CD8-positive, alpha-beta memory T cell (primary cell): ENCODE measurements around the gene DENND5A. TPM values are rescaled to one million over a fixed set of nuclear protein-coding genes. Genes with fewer than 3 reads are reported as not detected.

Experiments used
- CTCF ChIA-PET: fragments of 350-600 bp; sonication (Branson Sonifier 250); formaldehyde crosslinking; loops from one replicate; lab custom pipeline; 2021; ENCODE audit warnings: antibody characterized with exemption; lab: Charles Lee
- POLR2A ChIA-PET: fragments of 350-600 bp; sonication (Branson Sonifier 250); formaldehyde crosslinking; loops from one replicate; lab custom pipeline; 2021; ENCODE audit warnings: antibody characterized with exemption; lab: Charles Lee
- DNase-seq, 5 donors: peaks; one replicate each; pipeline versions ENCODE4 v3.0.0 to v3.0.0-alpha.2; 2020 to 2022; ENCODE audit warnings: mixed read lengths in 1 of 5
- H3K27ac ChIP-seq: one replicate; pipeline ENCODE4 v1.7.0; 2013; ENCODE audit warnings: low read depth, mild to moderate bottlenecking, low read length, moderate library complexity
- H3K27me3 ChIP-seq: 2 replicates; pipeline ENCODE4 v1.7.0; 2013; ENCODE audit warnings: low read length, mild to moderate bottlenecking; ENCODE audit not compliant: insufficient read depth, poor library complexity, severe bottlenecking
- H3K36me3 ChIP-seq: 2 replicates; pipeline ENCODE4 v1.7.0; 2013; ENCODE audit warnings: mild to moderate bottlenecking, low read length, moderate library complexity; ENCODE audit not compliant: insufficient read depth
- H3K4me1 ChIP-seq: 2 replicates; pipeline ENCODE4 v1.7.0; 2013; ENCODE audit warnings: mild to moderate bottlenecking, low read length, moderate library complexity; ENCODE audit not compliant: insufficient read depth
- H3K4me3 ChIP-seq: 2 replicates; pipeline ENCODE4 v1.7.0; 2013; ENCODE audit warnings: mild to moderate bottlenecking, low read length
- H3K9me3 ChIP-seq: 2 replicates; pipeline ENCODE4 v1.7.0; 2013; ENCODE audit warnings: mild to moderate bottlenecking, low read length
- H3K27ac Mint-ChIP-seq, 8 donors: one replicate each; pipeline ENCODE4 v1.8.0; 2020 to 2021; ENCODE audit warnings: mixed read lengths in 8 of 8, mild to moderate bottlenecking in 6 of 8, inconsistent platforms in 3 of 8, moderate library complexity in 3 of 8
- H3K27me3 Mint-ChIP-seq, 2 donors: one replicate each; pipeline ENCODE4 v1.8.0; 2020 to 2021; ENCODE audit warnings: mixed read lengths in 2 of 2, mild to moderate bottlenecking in 1 of 2, moderate library complexity in 1 of 2
- H3K36me3 Mint-ChIP-seq, 3 donors: one replicate each; pipeline ENCODE4 v1.8.0; 2020 to 2021; ENCODE audit warnings: mixed read lengths in 3 of 3, inconsistent platforms in 1 of 3, mild to moderate bottlenecking in 1 of 3
- H3K4me1 Mint-ChIP-seq, 3 donors: one replicate each; pipeline ENCODE4 v1.8.0; 2020 to 2021; ENCODE audit warnings: mixed read lengths in 3 of 3, inconsistent platforms in 1 of 3, mild to moderate bottlenecking in 1 of 3
- H3K4me3 Mint-ChIP-seq, 7 donors: one replicate each; pipeline ENCODE4 v1.8.0; 2020 to 2021; ENCODE audit warnings: mixed read lengths in 7 of 7, mild to moderate bottlenecking in 6 of 7, moderate library complexity in 4 of 7, inconsistent platforms in 2 of 7
- H3K9me3 Mint-ChIP-seq, 5 donors: one replicate each; pipeline ENCODE4 v1.8.0; 2020 to 2022; ENCODE audit warnings: mixed read lengths in 5 of 5, mild to moderate bottlenecking in 3 of 5, moderate library complexity in 2 of 5, inconsistent platforms in 1 of 5
- polyA plus RNA-seq: library from polyadenylated mRNA; unstranded; fragments of 300-500 nt; fragmentation: Illumina TruSeq; gene quantifications from one replicate; pipeline ENCODE4 v1.2.3, GENCODE V29; 2021
- total RNA-seq, 2 experiments: library from RNA; stranded (reverse); gene quantifications; one replicate each; pipeline ENCODE4 v1.2.3, GENCODE V29; 2021

The DENND5A gene
- total and polyA plus RNA-seq, 3 experiments from 2014 or later, result 13.1 to 27.9 (median 25.8) TPM

GRCh38 chr11:9150501-9150900 lies 114.6 kb downstream of the DENND5A start:
- ChIA-PET POLR2A (no interaction called here), CTCF (interaction anchor here (2.7 kb wide), 1 partner anchor 13 kb away, joined by 9 read pairs; no protein-coding TSS in a partner anchor)
- H3K9me3 Mint-ChIP-seq, result no peaks in the 10 kb centered on the region
- no peak overlapping the region for H3K27ac Mint-ChIP-seq
- Histone ChIP-seq H3K4me3 (no peak overlapping the region), H3K36me3 (peaks cover 25% of the 10 kb centered on the region), H3K27me3 (no peaks in the 10 kb centered on the region), H3K27ac (no peak overlapping the region), H3K4me1 (no peaks in the 10 kb centered on the region), H3K9me3 (no peaks in the 10 kb centered on the region)
- no peaks in the 10 kb centered on the region for H3K4me1 Mint-ChIP-seq
- H3K4me3 Mint-ChIP-seq, result no peak overlapping the region
- H3K27me3 Mint-ChIP-seq, result peaks cover 0 to 2% of the 10 kb centered on the region in 2 donors
- no peak for DNase-seq
- H3K36me3 Mint-ChIP-seq, result peaks cover 5 to 69% (median 26%) of the 10 kb centered on the region in 3 donors

- no peak overlapping the region for H3K27ac ChIP-seq
- H3K36me3 ChIP-seq, result peaks cover 32% of the 10 kb centered on the region
- H3K27ac Mint-ChIP-seq, result no peak overlapping the region
These were observed 116.4 kb downstream of the DENND5A start for GRCh38 chr11:9148727-9149126.

GRCh38 chr11:9148035-9148434 lies 117.1 kb downstream of the DENND5A start:
- peak overlapping the region in 3 of 8 donors; percentile 1 to 12 (median 7) for H3K27ac Mint-ChIP-seq
- H3K4me1 Mint-ChIP-seq, result no peaks in the 10 kb centered on the region
- ChIA-PET CTCF (interaction anchor here (0.7 kb wide), 1 partner anchor 9 kb away, joined by 3 read pairs; no protein-coding TSS in a partner anchor), POLR2A (no interaction called here)
- peaks cover 5 to 86% (median 31%) of the 10 kb centered on the region in 3 donors for H3K36me3 Mint-ChIP-seq
- Histone ChIP-seq H3K27me3 (no peaks in the 10 kb centered on the region), H3K4me3 (no peak overlapping the region), H3K27ac (no peak overlapping the region), H3K4me1 (no peaks in the 10 kb centered on the region), H3K36me3 (peaks cover 37% of the 10 kb centered on the region), H3K9me3 (no peaks in the 10 kb centered on the region)
- DNase-seq, result no peak
- peaks cover 0 to 2% of the 10 kb centered on the region in 2 donors for H3K27me3 Mint-ChIP-seq
- H3K9me3 Mint-ChIP-seq, result no peaks in the 10 kb centered on the region
- no peak overlapping the region for H3K4me3 Mint-ChIP-seq

More at GRCh38 chr11:9148727-9149126, 116.4 kb downstream of the DENND5A start:
- Histone ChIP-seq H3K27me3 (no peaks in the 10 kb centered on the region), H3K9me3 (no peaks in the 10 kb centered on the region), H3K4me1 (no peaks in the 10 kb centered on the region), H3K4me3 (no peak overlapping the region)
- no peak for DNase-seq
- CTCF ChIA-PET, result interaction anchor here (0.7 kb wide), 1 partner anchor 10 kb away, joined by 3 read pairs; no protein-coding TSS in a partner anchor
- POLR2A ChIA-PET, result no interaction called here
- no peaks in the 10 kb centered on the region for H3K9me3 Mint-ChIP-seq
- peaks cover 0 to 2% of the 10 kb centered on the region in 2 donors for H3K27me3 Mint-ChIP-seq
- H3K4me1 Mint-ChIP-seq, result no peaks in the 10 kb centered on the region
- H3K36me3 Mint-ChIP-seq, result peaks cover 5 to 83% (median 28%) of the 10 kb centered on the region in 3 donors
- H3K4me3 Mint-ChIP-seq, result no peak overlapping the region

- H3K27me3 ChIP-seq, result no peaks in the 10 kb centered on the region
- no peaks in the 10 kb centered on the region for H3K9me3 ChIP-seq
- Mint-ChIP-seq H3K36me3 (peaks cover 5 to 92% (median 32%) of the 10 kb centered on the region in 3 donors), H3K4me3 (no peak overlapping the region), H3K27ac (peak overlapping the region in 1 of 8 donors; percentile 46), H3K27me3 (peaks cover 0 to 2% of the 10 kb centered on the region in 2 donors), H3K4me1 (no peaks in the 10 kb centered on the region), H3K9me3 (no peaks in the 10 kb centered on the region)
- ChIA-PET CTCF (interaction anchor here (1.4 kb wide), 1 partner anchor 9 kb away, joined by 8 read pairs; no protein-coding TSS in a partner anchor), POLR2A (no interaction called here)
- H3K36me3 ChIP-seq, result peaks cover 43% of the 10 kb centered on the region
- no peaks in the 10 kb centered on the region for H3K4me1 ChIP-seq
- no peak overlapping the region for H3K4me3 ChIP-seq
- H3K27ac ChIP-seq, result no peak overlapping the region
- DNase-seq, result no peak
These were observed 118.7 kb downstream of the DENND5A start for GRCh38 chr11:9146477-9146876.

- Histone ChIP-seq H3K36me3 (peaks cover 37% of the 10 kb centered on the region), H3K4me3 (no peak overlapping the region), H3K9me3 (no peaks in the 10 kb centered on the region), H3K27me3 (no peaks in the 10 kb centered on the region), H3K4me1 (no peaks in the 10 kb centered on the region), H3K27ac (no peak overlapping the region)
- ChIA-PET POLR2A (no interaction called here), CTCF (interaction anchor here (2.0 kb wide), 1 partner anchor 11 kb away, joined by 5 read pairs; no protein-coding TSS in a partner anchor)
- Mint-ChIP-seq H3K27ac (no peak overlapping the region), H3K4me1 (no peaks in the 10 kb centered on the region), H3K4me3 (no peak overlapping the region), H3K36me3 (peaks cover 5 to 90% (median 32%) of the 10 kb centered on the region in 3 donors), H3K9me3 (no peaks in the 10 kb centered on the region), H3K27me3 (peaks cover 0 to 2% of the 10 kb centered on the region in 2 donors)
- no peak for DNase-seq
These were observed 119.9 kb downstream of the DENND5A start for GRCh38 chr11:9145283-9145682.

GRCh38 chr11:9144828-9145227 lies 120.3 kb downstream of the DENND5A start:
- ChIA-PET CTCF (interaction anchor here (2.0 kb wide), 1 partner anchor 11 kb away, joined by 5 read pairs; no protein-coding TSS in a partner anchor), POLR2A (interaction anchor here (0.7 kb wide), 1 partner anchor 362 kb away, joined by 4 read pairs; no protein-coding TSS in a partner anchor)
- H3K4me3 Mint-ChIP-seq, result no peak overlapping the region
- peak overlapping the region in 1 of 8 donors; percentile 56 for H3K27ac Mint-ChIP-seq
- Histone ChIP-seq H3K36me3 (peaks cover 39% of the 10 kb centered on the region), H3K27ac (no peak overlapping the region), H3K4me1 (no peaks in the 10 kb centered on the region), H3K27me3 (no peaks in the 10 kb centered on the region), H3K9me3 (no peaks in the 10 kb centered on the region), H3K4me3 (no peak overlapping the region)
- peaks cover 5 to 89% (median 32%) of the 10 kb centered on the region in 3 donors for H3K36me3 Mint-ChIP-seq
- H3K27me3 Mint-ChIP-seq, result peaks cover 0 to 2% of the 10 kb centered on the region in 2 donors
- no peaks in the 10 kb centered on the region for H3K9me3 Mint-ChIP-seq
- no peaks in the 10 kb centered on the region for H3K4me1 Mint-ChIP-seq
- no peak for DNase-seq

- H3K27ac Mint-ChIP-seq, result peak overlapping the region in 1 of 8 donors; percentile 12
- H3K9me3 Mint-ChIP-seq, result no peaks in the 10 kb centered on the region
- H3K9me3 ChIP-seq, result no peaks in the 10 kb centered on the region
- peaks cover 0 to 2% of the 10 kb centered on the region in 2 donors for H3K27me3 Mint-ChIP-seq
- POLR2A ChIA-PET, result no interaction called here
- peaks cover 44% of the 10 kb centered on the region for H3K36me3 ChIP-seq
- no peaks in the 10 kb centered on the region for H3K4me1 ChIP-seq
- H3K36me3 Mint-ChIP-seq, result peaks cover 0 to 84% (median 26%) of the 10 kb centered on the region in 3 donors
- CTCF ChIA-PET, result no interaction called here
- no peak for DNase-seq
- H3K27me3 ChIP-seq, result no peaks in the 10 kb centered on the region
- no peaks in the 10 kb centered on the region for H3K4me1 Mint-ChIP-seq
- H3K4me3 Mint-ChIP-seq, result no peak overlapping the region
- H3K27ac ChIP-seq, result no peak overlapping the region
- H3K4me3 ChIP-seq, result no peak overlapping the region
These were observed 121.4 kb downstream of the DENND5A start for GRCh38 chr11:9143721-9144120.

- Histone ChIP-seq H3K4me3 (no peak overlapping the region), H3K36me3 (peaks cover 40% of the 10 kb centered on the region), H3K4me1 (no peaks in the 10 kb centered on the region), H3K27ac (no peak overlapping the region), H3K27me3 (no peaks in the 10 kb centered on the region), H3K9me3 (no peaks in the 10 kb centered on the region)
- CTCF ChIA-PET, result no interaction called here
- POLR2A ChIA-PET, result no interaction called here
- Mint-ChIP-seq H3K4me1 (peaks cover 3 to 5% (median 3%) of the 10 kb centered on the region in 3 donors), H3K36me3 (peaks cover 0 to 78% (median 21%) of the 10 kb centered on the region in 3 donors), H3K27me3 (peaks cover 0 to 2% of the 10 kb centered on the region in 2 donors), H3K27ac (no peak overlapping the region), H3K4me3 (no peak overlapping the region), H3K9me3 (no peaks in the 10 kb centered on the region)
- DNase-seq, result no peak
These were observed 122.4 kb downstream of the DENND5A start for GRCh38 chr11:9142732-9143131.
